GM23338 (cell line): Measurements from ENCODE around the gene IGF2BP2.

Experiments
- CREB1 ChIP-seq: fragments of 250-450 bp; sonication (Bioruptor Pico); IDR thresholded peaks from 2 replicates; pipeline ENCODE4 v1.5.0; 2020; ENCODE audit warnings: low read depth, mild to moderate bottlenecking, moderate library complexity
- CTCF ChIP-seq, 2 experiments: fragments of 200-600 bp in 1 of 2; sonication (generic) in 1 of 2; conservative IDR thresholded peaks; 2 replicates each; pipeline versions ENCODE4 v1.5.1 to v1.6.1; 2016 to 2017; ENCODE audit warnings: antibody characterized with exemption in 2 of 2, low read depth in 2 of 2, mild to moderate bottlenecking in 2 of 2, moderate library complexity in 1 of 2
- ETS1 ChIP-seq: IDR thresholded peaks from 2 replicates; pipeline ENCODE4 v1.6.1; 2016; ENCODE audit warnings: antibody characterized with exemption
- EZH2 ChIP-seq: fragments of 200-600 bp; sonication (generic); IDR thresholded peaks from one replicate; pipeline ENCODE4 v1.8.0; 2017; ENCODE audit warnings: antibody characterized with exemption, mild to moderate bottlenecking, low read depth; ENCODE audit not compliant: unreplicated experiment
- EZH2phosphoT487 ChIP-seq: fragments of 200-600 bp; sonication (generic); IDR thresholded peaks from one replicate; pipeline ENCODE4 v1.8.1; 2018; ENCODE audit warnings: antibody characterized with exemption; ENCODE audit not compliant: unreplicated experiment
- JUNB ChIP-seq: IDR thresholded peaks from one replicate; pipeline ENCODE4 v1.6.1; 2016; ENCODE audit warnings: antibody characterized with exemption; ENCODE audit not compliant: unreplicated experiment
- NANOG ChIP-seq: IDR thresholded peaks from 2 replicates; pipeline ENCODE4 v1.6.1; 2016; ENCODE audit warnings: antibody characterized with exemption, borderline replicate concordance
- POLR2AphosphoS5 ChIP-seq: IDR thresholded peaks from 2 replicates; pipeline ENCODE4 v1.6.1; 2016; ENCODE audit warnings: antibody characterized with exemption, low read depth
- REST ChIP-seq: IDR thresholded peaks from one replicate; pipeline ENCODE4 v1.6.1; 2018; ENCODE audit warnings: antibody characterized with exemption; ENCODE audit not compliant: unreplicated experiment
- STAT1 ChIP-seq: IDR thresholded peaks from one replicate; pipeline ENCODE4 v1.6.1; 2016; ENCODE audit warnings: antibody characterized with exemption; ENCODE audit not compliant: unreplicated experiment
- ZNF114 ChIP-seq: fragments of 250-450 bp; sonication (Bioruptor Pico); IDR thresholded peaks from 2 replicates; pipeline ENCODE4 v1.5.0; 2020; ENCODE audit warnings: mild to moderate bottlenecking, moderate library complexity
- ZNF331 ChIP-seq: fragments of 250-450 bp; sonication (Bioruptor Pico); IDR thresholded peaks from 2 replicates; pipeline ENCODE4 v1.5.0; 2020; ENCODE audit warnings: low read depth, mild to moderate bottlenecking, moderate library complexity
- ZNF462 ChIP-seq: fragments of 250-450 bp; sonication (Bioruptor Pico); IDR thresholded peaks from 2 replicates; pipeline ENCODE4 v1.5.0; 2020; ENCODE audit warnings: mild to moderate bottlenecking, moderate library complexity

- TF ChIP-seq CTCF (conservative IDR thresholded peaks at IDR 0.05; ENCODE audit: low read depth in 2 of 2) (no peak), ZNF114 (CRISPR knock-in tag) (no peak), POLR2AphosphoS5 (no peak), CREB1 (no peak), REST (no peak), STAT1 (no peak), EZH2 (no peak), EZH2phosphoT487 (no peak), ZNF331 (CRISPR knock-in tag) (no peak), NANOG (no peak), JUNB (no peak), ZNF462 (CRISPR knock-in tag) (no peak), ETS1 (no peak)
These were observed 27.1 kb upstream of the IGF2BP2 start for GRCh38 chr3:185851959-185852358.
